Medulla oblongata (tissue), 1 donor: ENCODE data around the gene WFS1.
A peak's percentile ranks its signal among the peaks of the same experiment; 100 is the strongest.

Experiments used
- DNase-seq: peaks from one replicate; pipeline ENCODE4 v3.0.0-alpha.2; 2015; ENCODE audit errors: extremely low spot score

WFS1 gene

DNA sequence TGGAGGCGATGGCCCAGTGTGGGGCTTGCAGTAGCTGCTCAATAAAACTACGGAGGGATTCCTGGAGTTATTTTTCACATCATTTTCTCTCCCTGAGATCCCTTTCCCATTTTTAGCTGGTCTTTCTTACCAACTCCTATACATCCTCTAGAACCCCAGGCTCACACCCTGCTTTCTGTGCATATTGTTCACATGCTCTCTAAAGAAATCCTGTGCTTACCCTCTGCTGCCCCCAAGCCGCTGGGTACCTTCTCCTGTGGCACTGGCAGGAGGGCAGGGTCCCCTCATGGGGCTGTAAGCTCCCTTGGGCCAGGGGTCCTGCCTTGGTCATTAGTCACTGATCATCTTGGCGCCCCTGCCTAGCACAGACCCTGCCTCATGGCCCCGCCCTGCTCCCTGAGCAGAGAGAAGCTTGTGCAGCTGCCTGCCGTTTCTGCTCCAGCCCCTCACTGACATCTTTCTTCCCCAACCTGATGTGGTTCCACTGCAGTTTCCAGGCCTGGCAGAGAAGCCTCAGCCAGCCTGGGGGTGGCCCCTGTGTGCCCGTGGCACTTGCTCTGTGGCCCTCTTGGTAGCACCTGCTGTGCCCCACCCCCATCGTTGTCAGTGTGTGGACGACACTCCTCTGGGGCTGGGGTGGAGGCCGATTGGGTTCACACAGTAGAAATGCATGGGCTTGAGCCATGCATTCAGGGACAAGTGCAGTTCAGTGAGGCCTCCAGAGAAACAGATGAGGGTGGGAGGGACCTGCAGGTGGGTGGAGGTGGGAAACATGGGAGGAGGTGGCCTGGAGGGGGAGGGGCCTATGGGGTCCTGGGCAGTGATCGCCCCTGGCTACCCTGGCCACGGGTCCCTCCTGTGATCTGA lies 69.5 kb downstream of the WFS1 start:
- DNase-seq, result no peak

DNA sequence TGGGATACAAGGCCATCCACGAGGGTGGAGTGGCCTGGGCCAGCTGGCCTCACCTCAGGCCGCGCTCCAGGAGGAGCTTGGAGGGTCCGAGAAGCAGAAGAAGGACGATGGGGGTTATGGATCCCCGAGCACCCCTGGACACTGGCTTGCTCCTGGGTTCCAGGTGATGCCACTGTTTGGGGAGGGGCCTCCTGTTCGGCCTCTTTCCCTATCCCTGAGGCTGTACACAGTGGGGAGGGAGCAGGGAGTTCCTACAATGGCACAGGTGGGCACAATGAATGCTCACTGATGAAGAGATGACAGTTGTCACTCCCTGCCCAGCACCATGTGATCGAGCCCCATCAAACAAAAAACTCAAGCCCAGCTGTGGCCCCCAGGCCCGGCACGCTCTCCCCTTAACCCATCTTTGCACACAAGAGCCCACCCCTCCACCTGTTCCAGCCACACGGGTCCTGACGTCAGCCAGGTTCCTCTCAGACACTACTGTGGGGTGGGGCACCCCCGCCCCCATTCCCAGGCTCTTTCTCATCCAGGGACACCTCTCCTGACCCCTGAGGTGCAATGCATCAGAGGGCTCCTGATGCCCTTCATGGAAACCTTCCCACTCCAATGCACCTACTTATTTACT lies 70.3 kb downstream of the WFS1 start:
- no peak for DNase-seq

DNA sequence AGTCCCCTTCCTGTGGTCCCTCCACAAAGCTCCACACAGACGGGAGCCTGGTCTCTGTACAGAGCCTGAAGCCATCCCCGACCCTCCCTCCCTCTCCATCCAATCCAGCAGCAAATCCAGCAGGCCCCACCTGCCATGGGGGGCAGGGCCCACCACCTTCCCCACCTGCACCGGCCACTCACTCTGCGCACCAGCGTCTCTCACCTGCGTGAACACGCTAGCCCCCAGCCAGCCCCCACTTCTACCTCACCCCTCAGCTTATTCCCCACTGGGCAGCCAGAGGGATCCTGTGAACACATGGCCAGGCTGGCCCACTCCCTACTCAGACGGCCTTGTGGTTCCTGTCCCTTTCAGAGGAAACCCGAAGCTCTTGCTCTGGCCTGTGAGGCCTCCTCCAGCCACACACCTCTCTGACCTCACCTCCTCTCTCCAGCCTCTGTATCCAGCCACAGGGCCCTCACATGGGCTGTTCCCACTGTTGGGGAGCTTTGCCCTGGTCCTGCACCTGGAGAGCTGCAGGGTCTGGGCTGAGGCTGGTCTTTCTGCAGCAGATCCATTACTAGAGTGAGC lies 70.9 kb downstream of the WFS1 start:
- DNase-seq, result no peak

DNA sequence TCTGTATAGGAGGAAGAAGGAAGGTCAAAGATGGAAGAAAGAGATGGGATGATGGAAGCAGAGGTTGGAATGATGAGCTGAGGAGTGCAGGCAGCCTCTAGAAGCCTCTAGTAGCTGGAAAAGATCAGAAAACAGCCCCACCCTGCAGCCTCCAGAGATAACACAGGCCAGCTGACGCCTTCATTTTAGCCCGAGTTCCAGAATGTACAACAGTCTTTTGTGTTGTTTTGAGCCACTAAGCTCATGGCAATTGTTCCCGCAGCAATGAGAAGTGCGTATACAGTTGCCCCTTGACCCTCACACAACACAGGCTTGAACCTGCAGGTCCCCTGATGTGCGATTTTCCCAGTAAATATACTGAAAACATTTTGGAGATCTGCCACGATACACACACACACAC lies 72.0 kb downstream of the WFS1 start:
- peak; percentile 51 for DNase-seq

DNA sequence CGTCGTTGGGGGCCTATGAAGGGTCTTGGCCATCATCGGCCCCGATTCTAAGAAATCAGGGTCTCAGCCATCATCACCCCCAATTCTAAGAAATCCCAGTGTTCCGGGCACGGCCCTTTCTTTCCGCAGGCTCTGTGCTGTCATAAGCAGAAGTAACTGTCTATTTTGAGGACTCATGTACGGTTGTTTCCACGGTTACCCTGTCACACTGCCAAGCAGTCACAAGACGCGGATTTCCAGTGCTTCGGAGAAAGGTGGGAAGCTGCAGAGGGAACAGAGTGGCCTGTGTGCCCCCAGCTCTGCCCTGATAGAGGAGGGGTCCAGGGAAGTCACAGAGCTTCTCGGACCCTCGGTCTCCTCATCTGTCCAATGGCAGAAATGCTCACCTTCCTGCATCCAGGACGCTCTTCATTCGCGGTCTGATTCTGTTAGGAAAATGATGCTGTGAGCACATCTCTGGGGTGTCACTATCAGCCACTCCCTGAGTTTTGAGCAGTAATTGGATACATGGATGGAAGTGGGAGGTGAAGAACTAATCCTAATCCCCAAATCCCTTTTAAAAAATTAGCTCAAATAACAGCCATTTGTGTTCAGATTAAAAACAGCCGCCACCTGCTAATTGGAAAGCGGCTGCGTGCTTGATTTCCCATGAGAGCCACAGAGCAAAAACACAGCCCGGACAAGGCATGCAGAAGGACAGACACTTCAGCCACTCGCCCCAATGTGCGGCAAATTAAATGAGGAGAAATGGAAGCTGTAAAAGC lies 73.1 kb downstream of the WFS1 start:
- peak; percentile 35 for DNase-seq

DNA sequence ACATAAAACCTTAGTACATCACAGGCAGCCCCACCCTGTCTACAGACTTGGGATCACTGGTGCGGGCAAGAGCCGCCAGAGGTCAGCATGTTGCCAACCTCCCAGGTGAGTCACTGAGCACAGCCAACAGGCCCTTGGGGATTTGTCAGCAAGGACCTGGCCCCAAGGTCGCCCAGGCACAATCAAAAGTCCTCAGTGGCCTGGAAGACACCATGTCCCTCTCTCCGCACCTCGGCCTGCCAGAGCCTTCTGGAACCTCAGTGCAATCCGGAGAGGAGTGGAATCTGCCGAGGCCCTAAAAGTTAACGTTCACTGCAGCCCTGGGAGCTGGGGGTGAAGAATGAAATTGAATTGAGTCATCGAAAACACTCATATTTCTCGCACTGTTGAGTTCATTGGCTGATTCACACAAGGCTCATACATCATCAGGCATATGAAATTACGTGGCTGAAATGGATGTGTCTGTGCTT lies 74.3 kb downstream of the WFS1 start:
- no peak for DNase-seq

DNA sequence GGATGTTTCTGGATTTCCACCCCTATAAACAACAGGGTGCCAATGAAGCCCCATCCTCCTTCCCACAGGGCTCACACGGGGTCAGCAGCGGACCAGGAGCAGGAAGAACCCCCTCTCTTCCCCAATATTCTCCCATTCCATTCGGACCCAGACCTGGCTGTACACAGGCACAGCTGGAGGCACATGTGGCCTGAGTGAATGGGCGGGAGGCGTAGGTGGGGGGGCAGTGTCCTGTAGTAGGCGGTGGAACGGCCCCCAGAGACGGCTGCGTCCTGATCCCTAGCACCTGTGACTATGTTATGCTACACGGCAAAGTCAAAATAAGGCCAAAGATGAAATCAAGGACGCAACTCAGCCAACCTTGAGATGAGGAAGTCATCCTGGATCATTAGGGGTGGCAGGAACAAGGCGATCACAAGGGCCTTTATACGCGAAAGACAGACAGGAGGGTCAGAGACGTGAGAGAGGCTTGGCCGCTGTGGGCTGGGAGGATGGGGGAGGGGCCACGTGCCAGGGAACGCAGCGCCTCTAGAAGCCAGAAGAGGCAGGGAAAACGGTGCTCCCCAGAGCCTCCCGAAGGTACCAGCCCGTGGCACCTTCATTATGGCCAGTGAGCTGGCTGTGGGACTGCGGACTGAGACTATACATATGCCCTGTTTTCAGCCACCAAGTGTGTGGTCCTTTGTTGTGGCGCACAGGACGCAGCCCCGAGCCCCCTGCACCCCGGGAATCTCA lies 75.6 kb downstream of the WFS1 start:
- no peak for DNase-seq

DNA sequence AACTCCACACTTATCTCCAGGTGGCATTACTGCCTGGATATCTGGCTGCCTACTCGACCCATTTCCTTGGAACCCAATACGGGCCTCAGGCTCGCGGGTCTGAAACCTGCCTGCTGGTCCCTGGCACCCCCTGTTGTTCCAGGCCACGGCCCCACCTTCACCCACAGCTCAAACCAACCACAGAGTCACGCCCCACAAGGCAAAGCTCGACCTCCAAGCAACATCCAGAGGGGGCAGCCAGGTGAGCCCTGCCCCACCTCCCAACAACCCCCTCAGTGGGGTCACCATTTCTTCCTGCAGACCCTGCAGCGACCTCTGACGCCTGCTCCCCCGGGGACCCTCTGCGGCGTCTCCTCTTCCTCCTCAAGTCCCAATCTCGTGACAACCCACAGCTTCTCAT lies 76.2 kb downstream of the WFS1 start:
- DNase-seq, result no peak

DNA sequence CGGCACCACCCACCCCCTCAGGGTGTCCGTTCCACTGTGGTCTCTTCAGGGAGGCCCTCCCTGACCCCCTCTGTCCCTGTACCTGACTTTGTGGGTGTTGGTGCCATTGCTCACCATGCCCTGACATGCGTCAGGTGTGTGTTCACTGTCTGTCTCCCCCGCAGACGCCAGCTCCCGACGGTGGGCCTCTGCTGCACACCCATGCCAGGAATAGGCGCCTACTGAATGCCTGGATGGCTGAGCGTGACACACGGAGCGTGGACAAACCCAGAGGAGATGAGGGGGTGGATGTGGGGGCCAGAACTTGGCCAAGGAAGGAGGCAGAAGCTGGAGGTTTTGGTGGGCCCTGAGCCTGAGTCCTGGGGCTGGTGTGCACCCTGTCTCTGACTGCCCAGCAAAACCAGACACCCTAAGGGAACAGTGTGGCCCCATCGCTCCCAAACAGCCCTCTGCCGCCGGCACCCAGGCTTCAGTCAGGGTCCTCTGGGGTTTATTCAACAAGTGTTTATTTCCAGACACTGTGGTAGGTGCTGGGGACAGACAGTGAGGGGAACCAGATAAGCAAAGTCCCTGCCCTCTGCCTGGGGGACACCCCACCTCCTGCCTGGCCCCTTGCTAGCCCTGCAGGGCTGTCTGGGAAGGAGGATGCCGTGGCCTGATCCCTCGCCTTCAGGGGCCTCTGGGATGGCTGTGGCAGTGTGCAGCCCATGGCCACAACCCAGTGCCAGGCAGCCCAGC lies 76.9 kb downstream of the WFS1 start:
- DNase-seq, result no peak

DNA sequence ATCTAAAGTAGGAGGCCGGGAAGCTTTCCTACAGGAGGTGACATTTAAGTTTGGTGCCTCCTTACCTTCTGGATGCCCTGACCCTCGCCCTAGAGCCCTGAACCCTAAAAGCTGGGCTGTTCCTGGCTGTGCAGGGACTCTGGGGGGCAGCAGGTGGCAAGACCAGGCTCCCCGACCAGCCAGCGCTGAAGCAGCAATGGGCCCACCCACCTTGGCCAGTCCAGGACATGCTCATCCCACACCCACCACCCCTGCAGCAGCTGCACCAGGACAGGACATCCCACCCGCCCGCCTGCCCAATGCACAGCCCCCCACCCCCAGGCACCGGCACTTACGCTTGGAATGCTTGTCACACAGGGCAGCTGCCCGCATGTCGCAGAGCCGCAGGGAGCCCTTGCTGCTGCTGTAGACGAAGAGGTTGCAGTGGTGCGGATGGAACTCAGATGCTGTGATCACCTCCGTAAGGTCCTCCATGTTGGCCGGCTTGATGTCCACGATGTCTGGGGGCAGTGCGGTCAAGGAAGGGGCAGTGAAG lies 77.9 kb downstream of the WFS1 start:
- no peak for DNase-seq

DNA sequence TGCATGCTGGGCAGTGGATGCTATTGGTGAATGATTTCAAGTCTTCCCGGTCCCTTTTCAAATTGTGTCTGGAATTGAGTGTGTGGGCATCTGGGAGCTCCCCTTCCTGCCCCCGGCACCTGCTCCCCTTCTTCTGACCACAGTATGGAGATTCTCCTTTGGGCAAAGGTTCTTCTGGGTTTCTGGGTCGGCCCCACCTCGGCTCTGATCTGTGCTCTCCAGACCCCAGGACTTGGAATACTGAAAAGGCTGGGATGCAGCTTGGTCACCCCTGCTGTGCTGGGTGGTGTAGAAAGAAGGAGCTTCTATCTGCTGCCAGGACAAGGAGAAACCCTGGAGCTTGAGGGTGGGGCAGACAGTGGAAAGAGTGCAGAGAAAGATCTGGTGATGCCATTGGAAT lies 78.8 kb downstream of the WFS1 start:
- no peak for DNase-seq

DNA sequence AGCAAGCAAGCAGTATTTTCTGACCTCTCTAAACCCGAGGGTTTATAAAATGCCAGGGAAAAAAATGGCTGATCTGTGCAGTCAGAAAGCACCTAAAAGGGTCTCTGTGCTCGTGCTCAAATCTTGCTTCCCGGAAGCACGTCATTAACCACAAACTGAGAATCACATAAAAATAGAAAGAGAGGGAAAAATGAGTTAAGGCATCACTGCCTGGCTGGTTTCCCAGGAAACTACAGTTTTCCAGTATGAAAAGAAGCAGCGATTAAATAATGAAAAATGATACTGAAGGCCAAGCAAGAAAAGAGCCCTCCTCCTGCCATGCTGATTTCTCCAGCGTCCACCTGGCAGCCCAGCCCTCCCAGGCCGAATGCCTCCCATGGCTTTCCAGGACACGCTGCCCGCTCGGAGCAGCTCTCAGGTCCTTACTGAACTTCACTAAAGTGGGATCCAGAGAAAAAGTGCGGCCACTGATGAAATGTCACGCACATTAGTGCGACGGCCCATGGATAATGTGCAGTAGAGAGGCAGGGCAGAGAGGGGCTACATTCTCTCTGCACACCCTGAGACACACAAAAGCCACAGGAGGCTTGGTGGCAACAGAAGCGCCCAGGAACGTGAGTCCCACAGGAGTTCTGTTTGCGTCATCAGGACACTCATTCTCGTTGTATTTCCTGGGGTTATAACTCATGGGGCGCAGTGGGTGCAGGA lies 80.4 kb downstream of the WFS1 start:
- no peak for DNase-seq

DNA sequence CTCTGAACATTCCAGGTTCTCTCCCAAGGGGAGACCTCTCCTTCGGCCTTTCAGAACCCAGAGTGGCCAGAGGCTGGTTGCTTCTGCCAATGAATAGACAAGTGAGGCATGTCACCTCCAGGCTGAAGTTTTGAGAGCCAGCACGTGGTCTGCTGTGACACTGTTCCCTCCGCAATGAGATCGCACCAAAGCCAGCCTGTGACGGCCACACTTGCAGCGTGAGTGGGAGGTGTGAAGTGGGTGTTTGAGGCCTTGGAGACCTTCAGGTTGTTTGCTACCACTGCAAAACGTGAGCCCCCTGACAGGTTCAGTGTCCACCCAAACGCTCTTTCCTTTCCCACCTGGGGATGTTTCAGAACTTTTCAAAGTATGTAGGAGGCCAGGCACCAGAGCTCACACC lies 81.0 kb downstream of the WFS1 start:
- DNase-seq, result no peak

DNA sequence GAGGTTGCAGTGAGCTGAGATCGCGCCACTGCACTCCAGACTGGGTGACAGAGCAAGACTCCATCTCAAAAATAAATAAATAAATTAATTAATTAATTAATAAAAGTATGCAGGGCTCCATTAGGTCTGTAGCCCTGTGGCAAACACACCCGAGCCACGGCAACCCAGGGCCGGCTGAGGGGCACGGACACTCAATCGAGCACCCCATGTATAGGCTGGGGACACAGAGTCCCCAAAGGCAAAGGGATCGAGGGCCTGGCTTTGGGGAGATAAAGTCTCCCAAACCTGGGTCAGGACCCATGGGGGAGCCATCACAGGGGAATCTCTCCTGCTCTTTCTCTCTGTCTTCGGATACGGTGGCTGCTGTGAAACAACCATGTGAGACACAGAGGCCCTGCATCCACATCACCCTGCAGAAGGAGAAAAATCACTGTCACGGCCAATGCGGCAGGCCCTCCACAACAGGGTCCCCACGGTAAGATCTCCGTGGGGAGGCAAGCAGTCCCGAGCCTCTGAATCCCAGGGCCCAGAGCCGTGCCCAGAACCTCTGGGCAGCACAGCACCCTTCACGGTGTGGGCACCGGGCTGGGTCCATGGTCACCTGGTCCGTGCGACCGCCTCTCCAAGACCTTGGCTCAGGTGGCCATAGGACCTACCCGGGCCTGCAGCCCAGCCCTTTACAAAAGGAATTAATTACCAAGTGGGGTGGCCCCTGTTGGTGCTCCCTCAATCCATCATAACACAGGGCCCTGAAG lies 81.8 kb downstream of the WFS1 start:
- no peak for DNase-seq

DNA sequence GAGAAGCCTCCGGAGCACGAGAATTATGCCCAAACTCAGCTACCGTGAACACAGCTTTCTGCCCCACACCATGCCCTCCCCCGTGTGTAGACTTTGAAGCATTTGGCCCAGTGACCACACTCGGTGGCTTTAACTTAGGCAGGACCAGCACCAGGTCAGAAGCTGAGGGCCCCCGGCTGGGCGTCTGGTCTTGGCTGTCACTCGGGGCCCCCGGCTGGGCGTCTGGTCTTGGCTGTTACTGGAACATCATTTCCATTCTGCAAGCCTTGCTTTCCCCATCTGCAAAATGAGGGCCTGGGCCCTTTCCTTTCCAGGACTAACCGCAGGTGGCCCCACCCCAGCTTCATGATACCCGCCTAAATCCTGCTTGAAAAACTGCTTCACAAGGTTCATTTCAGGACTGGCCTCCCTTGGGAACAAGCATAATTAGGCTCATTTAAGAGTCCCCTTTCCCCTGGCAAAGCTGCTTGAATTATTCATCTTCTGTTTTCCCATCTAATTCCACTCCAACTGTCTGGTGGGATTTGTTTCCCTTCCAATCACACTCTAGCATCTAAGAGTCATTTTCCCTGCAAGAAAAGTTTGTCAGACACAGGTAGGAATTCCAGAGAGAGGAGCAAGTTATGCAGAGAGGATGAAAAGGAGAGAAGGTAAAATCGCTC lies 82.5 kb downstream of the WFS1 start:
- DNase-seq, result no peak
